AG04449 (cell line): Measurements from ENCODE around the gene OR10C1.

ENCODE experiments used
- CTCF ChIA-PET: fragments of 350-600 bp; formaldehyde crosslinking; extraction: SDS; loops from one replicate; lab custom pipeline; 2021; ENCODE audit warnings: antibody characterized with exemption; lab: Yijun Ruan, JAX
- POLR2A ChIA-PET: fragments of 400-600, 350-600 bp; formaldehyde crosslinking; extraction: SDS; loops from one replicate; lab custom pipeline; 2020; ENCODE audit warnings: antibody characterized with exemption, inconsistent platforms; lab: Yijun Ruan, JAX
- DNase-seq: peaks from one replicate; pipeline ENCODE4 v3.0.0-alpha.2; 2010; ENCODE audit warnings: low read depth, low spot score
- H3K4me3 ChIP-seq: 2 replicates; pipeline ENCODE4 v1.5.1; 2011; ENCODE audit warnings: low read depth, mild to moderate bottlenecking, control low read depth, low read length
- CTCF ChIP-seq: IDR thresholded peaks from one replicate; pipeline ENCODE4 v1.5.1; 2011; ENCODE audit warnings: mild to moderate bottlenecking, moderate library complexity, low read length, control low read depth, inconsistent platforms; ENCODE audit not compliant: insufficient read depth; ENCODE audit errors: missing control alignments

The OR10C1 gene

DNA sequence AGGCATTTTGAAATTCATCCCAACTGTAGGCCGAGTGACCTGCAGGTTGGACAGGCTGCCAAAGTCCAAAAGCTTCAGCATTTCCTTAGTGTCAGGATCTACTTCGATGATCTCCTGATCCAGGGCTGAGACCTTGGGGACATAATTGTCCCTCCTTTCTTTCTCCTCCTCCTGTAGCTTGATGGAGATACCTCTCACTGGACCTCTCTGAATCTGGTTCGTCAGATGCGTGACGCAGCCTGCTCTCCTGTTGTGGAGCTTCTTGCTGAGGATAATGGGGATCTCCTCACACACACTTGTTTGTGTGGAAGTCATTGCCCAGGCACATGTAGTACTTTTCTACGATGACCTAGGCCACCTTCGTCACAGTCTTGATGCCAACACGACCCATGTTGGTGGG, 50.2 kb downstream of the OR10C1 start:
- CTCF ChIA-PET = no interaction called here
- no peak for TF ChIP-seq CTCF
- POLR2A ChIA-PET = no interaction called here
- DNase-seq = no peak
- H3K4me3 ChIP-seq = no peak overlapping the region

GRCh38 chr6:29490055-29490454, 50.9 kb downstream of the OR10C1 start:
- ChIA-PET POLR2A (no interaction called here), CTCF (no interaction called here)
- no peak for TF ChIP-seq CTCF
- no peak for DNase-seq
- H3K4me3 ChIP-seq = no peak overlapping the region

DNA sequence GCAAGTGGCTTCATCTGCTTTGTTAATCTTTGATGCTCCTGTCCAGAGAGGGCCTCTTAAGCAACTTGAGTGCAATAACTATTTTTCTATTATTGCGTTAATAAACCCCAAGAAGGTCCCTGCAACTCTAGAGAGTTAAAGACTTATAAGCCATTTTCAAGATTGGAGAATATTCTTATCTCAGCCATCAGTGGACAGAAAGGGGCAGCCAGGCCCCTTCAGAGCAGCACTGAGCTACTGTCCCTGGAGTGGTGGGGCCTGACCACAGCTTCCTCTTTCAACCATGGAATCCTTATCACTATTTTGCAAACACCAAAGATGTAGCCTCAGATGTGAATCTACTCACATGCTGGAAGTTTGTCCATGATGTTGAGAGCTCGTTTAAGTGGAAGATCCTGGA, 51.4 kb downstream of the OR10C1 start:
- DNase-seq = no peak
- POLR2A ChIA-PET = no interaction called here
- CTCF ChIA-PET = no interaction called here

More for the DNA sequence above, 51.4 kb downstream of the OR10C1 start:
- no peak for TF ChIP-seq CTCF
- H3K4me3 ChIP-seq = no peak overlapping the region
